C4-2B (cell line): ENCODE results near the gene NAV3.

ENCODE experiments used
- CTCF ChIP-seq: fragments of 450-650 bp; conservative IDR thresholded peaks from 2 replicates; pipeline ENCODE4 v1.5.1; 2017; ENCODE audit warnings: mild to moderate bottlenecking
- ZFX ChIP-seq: fragments of 450-650 bp; IDR thresholded peaks from 2 replicates; pipeline ENCODE4 v1.6.1; 2017

- TF ChIP-seq CTCF (no peak), ZFX (no peak)
Observed at GRCh38 chr12:77814386-77814785, 16.3 kb upstream of the NAV3 start.
